GM13976 (cell line): ENCODE measurements around the gene SSBP2.

ENCODE experiments used
- DNase-seq: peaks from one replicate; pipeline ENCODE4 v3.0.0; 2012; ENCODE audit warnings: low spot score
- CTCF ChIP-seq: IDR thresholded peaks from 2 replicates; pipeline ENCODE4 v1.5.1; 2012; ENCODE audit warnings: borderline replicate concordance, mild to moderate bottlenecking; ENCODE audit not compliant: insufficient read depth; ENCODE audit errors: extremely low read depth, missing control alignments, control extremely low read depth
- in situ Hi-C: fragments of 300-500 bp; cut with MboI; formaldehyde crosslinking; loops from one replicate; pipeline ENCODE4 v1.12.0; 2022; ENCODE audit warnings: low sequenced_read_pairs, mixed read lengths, inconsistent platforms; ENCODE audit not compliant: unreplicated experiment

SSBP2 gene

GRCh38 chr5:81762853-81763252 is 12.0 kb upstream of the SSBP2 start:
- DNase-seq, result no peak
- in situ Hi-C loops, result no loop called here
- no peak for TF ChIP-seq CTCF

GRCh38 chr5:81762401-81762800 is 11.5 kb upstream of the SSBP2 start:
- TF ChIP-seq CTCF, result no peak
- DNase-seq, result no peak
- in situ Hi-C loops, result no loop called here

GRCh38 chr5:81761970-81762369 is 11.1 kb upstream of the SSBP2 start:
- in situ Hi-C loops, result no loop called here
- TF ChIP-seq CTCF, result no peak
- no peak for DNase-seq

- in situ Hi-C loops, result no loop called here
- DNase-seq, result no peak
- TF ChIP-seq CTCF, result no peak
Measured at GRCh38 chr5:81761270-81761669, 10.4 kb upstream of the SSBP2 start.

- no peak for TF ChIP-seq CTCF
- in situ Hi-C loops, result no loop called here
- DNase-seq, result no peak
Measured at GRCh38 chr5:81760521-81760920, 9.6 kb upstream of the SSBP2 start.

GRCh38 chr5:81759632-81760005 is 8.7 kb upstream of the SSBP2 start:
- DNase-seq, result no peak
- in situ Hi-C loops, result loop anchor here (10.0 kb wide), 1 partner anchor 85 kb away; no protein-coding TSS in a partner anchor
- no peak for TF ChIP-seq CTCF

GRCh38 chr5:81757404-81757803 is 6.5 kb upstream of the SSBP2 start:
- in situ Hi-C loops, result loop anchor here (10.0 kb wide), 1 partner anchor 87 kb away; no protein-coding TSS in a partner anchor
- no peak for TF ChIP-seq CTCF
- DNase-seq, result no peak
